Panc1 (cell line): ENCODE data around the gene PLOD3. TPM values are rescaled to one million over a fixed set of nuclear protein-coding genes. Genes with fewer than 3 reads are reported as not detected.

ENCODE experiments used
- ATAC-seq: fragments of 200-7000 bp; cut with Tn5 transposase; 2 replicates; pipeline ENCODE4 v1.9.1; 2020; ENCODE audit warnings: mild to moderate bottlenecking, moderate library complexity
- BruUV-seq: library from RNA; stranded (reverse); fragments of 400-500 nt; replicated peaks from 2 replicates; lab custom pipeline; 2021; lab: Mats Ljungman, UMichigan
- CTCF ChIA-PET: fragments of 300-600 bp; sonication (Branson Sonifier 250); formaldehyde crosslinking; loops from one replicate; lab custom pipeline; 2022; ENCODE audit warnings: antibody characterized with exemption; lab: Charles Lee
- POLR2A ChIA-PET: fragments of 300-600 bp; sonication (Branson Sonifier 250); formaldehyde crosslinking; loops from one replicate; lab custom pipeline; 2022; ENCODE audit warnings: antibody characterized with exemption; lab: Charles Lee
- DNase-seq: peaks from one replicate; pipeline ENCODE4 v3.0.0-alpha.2; 2010; ENCODE audit warnings: low read depth, low spot score
- H3K27ac ChIP-seq: 2 replicates; pipeline ENCODE4 v1.5.1; 2011; ENCODE audit warnings: mild to moderate bottlenecking, low read length, inconsistent platforms
- H3K27me3 ChIP-seq: fragments of 200-500 bp; sonication (Bioruptor generic); 2 replicates; pipeline ENCODE4 v1.6.0; 2014; ENCODE audit warnings: low read length, inconsistent platforms; ENCODE audit not compliant: control insufficient read depth, insufficient read depth
- H3K36me3 ChIP-seq: fragments of 200-500 bp; sonication (Bioruptor generic); 2 replicates; pipeline ENCODE4 v1.5.1; 2014; ENCODE audit warnings: inconsistent platforms, mild to moderate bottlenecking, low read length, moderate library complexity; ENCODE audit not compliant: control insufficient read depth, insufficient read depth
- H3K4me1 ChIP-seq: 2 replicates; pipeline ENCODE4 v1.5.1; 2011; ENCODE audit warnings: inconsistent platforms, mild to moderate bottlenecking, low read length, moderate library complexity; ENCODE audit not compliant: control insufficient read depth, insufficient read depth
- H3K4me3 ChIP-seq, 2 experiments: 2 replicates each; pipeline ENCODE4 v1.5.1; 2011 to 2012; ENCODE audit warnings: low read depth in 2 of 2, low read length in 2 of 2, mild to moderate bottlenecking in 2 of 2, inconsistent platforms in 1 of 2, moderate library complexity in 1 of 2
- H3K9me3 ChIP-seq: fragments of 200-500 bp; sonication (Bioruptor generic); 2 replicates; pipeline ENCODE4 v1.5.1; 2014; ENCODE audit warnings: low read depth, mild to moderate bottlenecking, inconsistent platforms, low read length, moderate library complexity; ENCODE audit not compliant: control insufficient read depth, insufficient read depth
- CTCF ChIP-seq: fragments of 450-650 bp; IDR thresholded peaks from 2 replicates; pipeline ENCODE4 v1.5.1; 2017; ENCODE audit warnings: mild to moderate bottlenecking
- POLR2AphosphoS5 ChIP-seq: IDR thresholded peaks from 2 replicates; pipeline ENCODE4 v1.6.1; 2012; ENCODE audit warnings: mild to moderate bottlenecking, low read depth, low read length, moderate library complexity
- REST ChIP-seq, 2 experiments: IDR thresholded peaks; 2 replicates each; pipeline ENCODE4 v1.6.1; 2011 to 2012; ENCODE audit warnings: low read depth in 2 of 2, control low read depth in 1 of 2, low read length in 1 of 2, mild to moderate bottlenecking in 1 of 2, moderate library complexity in 1 of 2; ENCODE audit not compliant: insufficient read depth in 1 of 2
- SIN3A ChIP-seq: IDR thresholded peaks from 2 replicates; pipeline ENCODE4 v1.6.1; 2012; ENCODE audit warnings: low read depth, mild to moderate bottlenecking, low read length, moderate library complexity, borderline replicate concordance; ENCODE audit not compliant: insufficient read depth
- TCF7L2 ChIP-seq: IDR thresholded peaks from 2 replicates; pipeline ENCODE4 v1.6.1; 2011; ENCODE audit warnings: mild to moderate bottlenecking, low read depth, low read length, inconsistent platforms
- in situ Hi-C: cut with HindIII; loops from 2 replicates; pipeline ENCODE4 v1.10.0; 2016; ENCODE audit warnings: low sequenced_read_pairs, low pct_unique_long_range_greater_than_20kb
- intact Hi-C: fragments of 100-400 bp; cut with micrococcal nuclease; formaldehyde crosslinking; loops from one replicate; pipeline ENCODE4 v1.10.0; 2022; ENCODE audit not compliant: unreplicated experiment
- total RNA-seq: library from RNA; stranded (reverse); gene quantifications from one replicate; pipeline ENCODE4 v1.2.1, GENCODE V29; 2021; ENCODE audit not compliant: unreplicated experiment

Gene PLOD3
- total RNA-seq, 1 experiment from 2014 or later, result 93.0 TPM

GRCh38 chr7:101185258-101185839, 32.0 kb downstream of the PLOD3 start:
- no peaks in the 10 kb centered on the region for H3K9me3 ChIP-seq
- no peak for ATAC-seq
- no peak overlapping the region for H3K4me3 ChIP-seq
- H3K36me3 ChIP-seq, result no peaks in the 10 kb centered on the region
- CTCF ChIA-PET, result no interaction called here
- DNase-seq, result no peak
- H3K4me1 ChIP-seq, result no peaks in the 10 kb centered on the region
- no TSS peak for BruUV-seq
- POLR2A ChIA-PET, result no interaction called here
- H3K27ac ChIP-seq, result no peak overlapping the region
- intact Hi-C loops, result no loop called here
- in situ Hi-C loops, result no loop called here
- TF ChIP-seq CTCF (no peak), TCF7L2 (no peak), REST (IDR thresholded peaks at IDR 0.05; ENCODE audit: insufficient read depth in 1 of 2, low read depth in 2 of 2, low read length in 1 of 2) (no peak), POLR2AphosphoS5 (no peak), SIN3A (no peak)
- 0 out of 2 replicates have a peak, but pooled peaks cover 2% of the 10 kb centered on the region for H3K27me3 ChIP-seq

- DNase-seq (no peak), ATAC-seq (no peak)
- intact Hi-C loops (no loop called here), in situ Hi-C loops (no loop called here)
- H3K4me3 ChIP-seq, result peak within 1 kb of the TSS; percentile 24 to 40
- H3K27me3 ChIP-seq, result 0 out of 2 replicates have a peak, but pooled peaks cover 2% of the 10 kb centered on the region
- no peaks in the 10 kb centered on the region; the same call in 1 of the 2 replicates for H3K4me1 ChIP-seq
- H3K27ac ChIP-seq, result no peak within 1 kb of the TSS
- CTCF ChIA-PET, result interaction anchor here (1.1 kb wide), 1 partner anchor 37 kb away, joined by 6 read pairs; no protein-coding TSS in a partner anchor
- no peak for TF ChIP-seq REST (IDR thresholded peaks at IDR 0.05; ENCODE audit: insufficient read depth in 1 of 2, low read depth in 2 of 2, low read length in 1 of 2)
- no peak for TF ChIP-seq TCF7L2
- no peak for TF ChIP-seq POLR2AphosphoS5
- no peaks in the 10 kb centered on the region for H3K9me3 ChIP-seq
- POLR2A ChIA-PET, result no interaction called here
- H3K36me3 ChIP-seq, result no peaks in the 10 kb centered on the region
- BruUV-seq, result no TSS peak
Measured at GRCh38 chr7:101180130-101180755, 37.1 kb downstream of the PLOD3 start, which contains the start of gene NAT16. Gene NAT16, minus strand, starts transcription at chr7:101180293. Its CDS starts 5,486 bp downstream, at chr7:101174807.
